PC-3 (cell line): Measurements from ENCODE around the gene ATXN7L1. TPM values are rescaled to one million over a fixed set of nuclear protein-coding genes. Genes with fewer than 3 reads are reported as not detected.

Experiments used
- ATAC-seq: fragments of 200-7000 bp; cut with Tn5 transposase; 2 replicates; pipeline ENCODE4 v1.9.1; 2020; ENCODE audit warnings: mild to moderate bottlenecking, moderate library complexity
- BruUV-seq: library from RNA; stranded (reverse); fragments of 400-500 nt; replicated peaks from 2 replicates; lab custom pipeline; 2021; lab: Mats Ljungman, UMichigan
- CTCF ChIA-PET: fragments of 300-600 bp; sonication (Branson Sonifier 250); formaldehyde crosslinking; loops from one replicate; lab custom pipeline; 2022; ENCODE audit warnings: antibody characterized with exemption; lab: Charles Lee
- POLR2A ChIA-PET: fragments of 300-600 bp; sonication (Branson Sonifier 250); formaldehyde crosslinking; loops from one replicate; lab custom pipeline; 2022; ENCODE audit warnings: antibody characterized with exemption; ENCODE audit not compliant: unreplicated experiment; lab: Charles Lee
- DNase-seq: peaks from one replicate; pipeline ENCODE4 v3.0.0-alpha.2; 2015
- H2AFZ ChIP-seq: fragments of 300-600 bp; sonication (generic); 2 replicates; pipeline ENCODE4 v1.6.0; 2016; ENCODE audit warnings: antibody characterized with exemption, low read length
- H3F3A ChIP-seq: fragments of 300-600 bp; sonication (generic); one replicate; pipeline ENCODE4 v1.6.0; 2017; ENCODE audit warnings: antibody characterized with exemption, low read length, control low read depth, mild to moderate bottlenecking; ENCODE audit not compliant: unreplicated experiment
- H3K27ac ChIP-seq: fragments of 300-600 bp; sonication (generic); 2 replicates; pipeline ENCODE4 v1.5.1; 2016; ENCODE audit warnings: mild to moderate bottlenecking, low read length
- H3K27me3 ChIP-seq: fragments of 300-600 bp; sonication (generic); 2 replicates; pipeline ENCODE4 v1.6.1; 2016; ENCODE audit warnings: low read length, mixed read lengths
- H3K36me3 ChIP-seq: fragments of 300-600 bp; sonication (generic); 2 replicates; pipeline ENCODE4 v1.6.1; 2016; ENCODE audit warnings: low read depth, mixed run types, low read length, mixed read lengths
- H3K4me1 ChIP-seq: fragments of 300-600 bp; sonication (generic); 2 replicates; pipeline ENCODE4 v1.5.1; 2016; ENCODE audit warnings: low read length; ENCODE audit not compliant: insufficient read depth
- H3K4me2 ChIP-seq: fragments of 300-600 bp; sonication (generic); 2 replicates; pipeline ENCODE4 v1.6.0; 2016; ENCODE audit warnings: low read length
- H3K4me3 ChIP-seq: fragments of 300-600 bp; sonication (generic); 2 replicates; pipeline ENCODE4 v1.5.1; 2016; ENCODE audit warnings: mild to moderate bottlenecking, low read length, mixed read lengths
- H3K79me2 ChIP-seq: fragments of 300-600 bp; sonication (generic); 2 replicates; pipeline ENCODE4 v1.6.1; 2017; ENCODE audit warnings: low read length, mixed read lengths
- H3K9ac ChIP-seq: fragments of 300-600 bp; sonication (generic); 2 replicates; pipeline ENCODE4 v1.6.0; 2016; ENCODE audit warnings: mild to moderate bottlenecking, low read length
- H3K9me2 ChIP-seq: fragments of 300-600 bp; sonication (generic); replicated peaks from 2 replicates; pipeline ENCODE4 v1.6.1; 2016; ENCODE audit warnings: mixed run types, low read length, mixed read lengths
- H3K9me3 ChIP-seq: fragments of 300-600 bp; sonication (generic); 2 replicates; pipeline ENCODE4 v1.6.1; 2016; ENCODE audit warnings: low read length, mixed read lengths
- H4K20me1 ChIP-seq: fragments of 300-600 bp; sonication (generic); 2 replicates; pipeline ENCODE4 v1.6.1; 2016; ENCODE audit warnings: low read length, mixed read lengths
- CTCF ChIP-seq: fragments of 300-600 bp; sonication (generic); conservative IDR thresholded peaks from 2 replicates; pipeline ENCODE4 v1.5.1; 2017; ENCODE audit warnings: antibody characterized with exemption, low read depth, mild to moderate bottlenecking, low read length
- EZH2 ChIP-seq: fragments of 300-600 bp; sonication (generic); IDR thresholded peaks from one replicate; pipeline ENCODE4 v1.6.1; 2017; ENCODE audit warnings: antibody characterized with exemption, mild to moderate bottlenecking, low read length; ENCODE audit not compliant: unreplicated experiment
- EZH2phosphoT487 ChIP-seq: fragments of 300-600 bp; sonication (generic); IDR thresholded peaks from 2 replicates; pipeline ENCODE4 v1.6.1; 2018; ENCODE audit warnings: mild to moderate bottlenecking, antibody characterized with exemption, low read length, borderline replicate concordance
- intact Hi-C: fragments of 100-400 bp; cut with micrococcal nuclease; formaldehyde crosslinking; loops from 2 replicates; pipeline ENCODE4 v1.9.0; 2023
- total RNA-seq: library from RNA; depleted of rRNA; stranded (reverse); fragments of >200 nt; gene quantifications from 2 replicates; pipeline ENCODE4 v1.2.3, GENCODE V29; 2014

The ATXN7L1 gene
- total RNA-seq, 1 experiment from 2014 or later, result 16.0 TPM

GRCh38 chr7:105803429-105803736 is 73.0 kb downstream of the ATXN7L1 start:
- H3K36me3 ChIP-seq, result no peaks in the 10 kb centered on the region
- H3K27ac ChIP-seq, result no peak overlapping the region
- H2AFZ ChIP-seq, result no peak overlapping the region
- no peaks in the 10 kb centered on the region for H3K9me2 ChIP-seq
- no peaks in the 10 kb centered on the region for H3K9me3 ChIP-seq
- TF ChIP-seq EZH2, result no peak
- TF ChIP-seq EZH2phosphoT487, result no peak
- TF ChIP-seq CTCF, result no peak
- BruUV-seq, result no TSS peak
- intact Hi-C loops, result no loop called here
- H3K4me3 ChIP-seq, result no peak overlapping the region
- peaks cover 21% of the 10 kb centered on the region for H3K4me1 ChIP-seq
- ChIA-PET CTCF (no interaction called here), POLR2A (no interaction called here)
- H4K20me1 ChIP-seq, result no peaks in the 10 kb centered on the region
- no peaks in the 10 kb centered on the region for H3F3A ChIP-seq
- no peaks in the 10 kb centered on the region for H3K79me2 ChIP-seq
- ATAC-seq (no peak), DNase-seq (no peak)
- no peak overlapping the region for H3K9ac ChIP-seq
- no peaks in the 10 kb centered on the region for H3K27me3 ChIP-seq
- H3K4me2 ChIP-seq, result no peak overlapping the region

GRCh38 chr7:105802604-105803428 is 73.6 kb downstream of the ATXN7L1 start:
- Histone ChIP-seq H3K27ac (no peak overlapping the region), H2AFZ (no peak overlapping the region), H3K79me2 (no peaks in the 10 kb centered on the region), H3F3A (no peaks in the 10 kb centered on the region), H3K4me1 (peaks cover 21% of the 10 kb centered on the region), H3K4me3 (no peak overlapping the region), H3K9me3 (no peaks in the 10 kb centered on the region), H3K9me2 (no peaks in the 10 kb centered on the region), H3K36me3 (no peaks in the 10 kb centered on the region), H3K27me3 (no peaks in the 10 kb centered on the region), H3K9ac (no peak overlapping the region), H3K4me2 (no peak overlapping the region), H4K20me1 (no peaks in the 10 kb centered on the region)
- intact Hi-C loops, result no loop called here
- TF ChIP-seq EZH2 (no peak), CTCF (no peak), EZH2phosphoT487 (no peak)
- ChIA-PET CTCF (no interaction called here), POLR2A (no interaction called here)
- no TSS peak for BruUV-seq
- ATAC-seq (no peak), DNase-seq (no peak)

GRCh38 chr7:105800849-105801534 is 75.4 kb downstream of the ATXN7L1 start:
- CTCF ChIA-PET, result interaction anchor here (0.6 kb wide), 1 partner anchor 14 kb away, joined by 3 read pairs; no protein-coding TSS in a partner anchor
- no peak for DNase-seq
- ATAC-seq, result no peak
- Histone ChIP-seq H3K4me2 (no peak overlapping the region), H3K27ac (no peak overlapping the region), H3K9me3 (no peaks in the 10 kb centered on the region), H3F3A (no peaks in the 10 kb centered on the region), H2AFZ (no peak overlapping the region), H3K4me3 (no peak overlapping the region), H3K27me3 (no peaks in the 10 kb centered on the region), H4K20me1 (no peaks in the 10 kb centered on the region), H3K9ac (no peak overlapping the region), H3K4me1 (peaks cover 7% of the 10 kb centered on the region), H3K9me2 (no peaks in the 10 kb centered on the region), H3K79me2 (no peaks in the 10 kb centered on the region), H3K36me3 (no peaks in the 10 kb centered on the region)
- intact Hi-C loops, result no loop called here
- BruUV-seq, result no TSS peak
- TF ChIP-seq EZH2 (no peak), EZH2phosphoT487 (no peak), CTCF (no peak)
- POLR2A ChIA-PET, result no interaction called here
